GM12878 (cell line): Measurements from ENCODE around the gene SEMA3D. TPM values are rescaled to one million over a fixed set of nuclear protein-coding genes. Genes with fewer than 3 reads are reported as not detected.

Source experiments
- ATAC-seq: fragments of 200-7000 bp; cut with Tn5 transposase; 3 replicates; pipeline ENCODE4 v1.9.1; 2020; ENCODE audit warnings: mild to moderate bottlenecking, moderate library complexity
- BruUV-seq: library from RNA; stranded (reverse); fragments of 400-500 nt; replicated peaks from 2 replicates; lab custom pipeline; 2021; lab: Mats Ljungman, UMichigan
- CTCF ChIA-PET: fragments of 300-600 bp; sonication (Branson Sonifier 250); formaldehyde crosslinking; extraction: SDS; loops from one replicate; lab custom pipeline; 2021; ENCODE audit warnings: inconsistent platforms; lab: Yijun Ruan, JAX
- POLR2A ChIA-PET: fragments of 350-600 bp; formaldehyde crosslinking; extraction: SDS; loops from one replicate; lab custom pipeline; 2021; ENCODE audit warnings: inconsistent platforms; lab: Charles Lee
- RAD21 ChIA-PET: fragments of 300-600 bp; sonication (Branson Sonifier 250); formaldehyde crosslinking; loops from one replicate; lab custom pipeline; 2023; ENCODE audit warnings: antibody characterized with exemption; ENCODE audit not compliant: unreplicated experiment; lab: Charles Lee
- SMC1A ChIA-PET: fragments of 300-600 bp; sonication (Branson Sonifier 250); formaldehyde crosslinking; loops from one replicate; lab custom pipeline; 2023; ENCODE audit not compliant: unreplicated experiment, uncharacterized antibody; lab: Charles Lee
- DNase-seq: peaks from one replicate; pipeline ENCODE4 v3.0.0-alpha.2; 2011; ENCODE audit warnings: low read depth, low spot score
- FAIRE-seq: peaks from 3 replicates; lab custom pipeline; 2011; peaks lifted over from hg19 to GRCh38; lab: Jason Lieb, UNC
- H2AFZ ChIP-seq: 2 replicates; pipeline ENCODE4 v1.6.0; 2011; ENCODE audit warnings: low read depth, low read length, control low read depth; ENCODE audit not compliant: control insufficient read depth
- H3K27ac ChIP-seq: 2 replicates; pipeline ENCODE4 v1.5.1; 2011; ENCODE audit warnings: control low read depth; ENCODE audit not compliant: control insufficient read depth, insufficient read depth
- H3K27me3 ChIP-seq, 2 experiments: replicated peaks in 1 of 2; 2 replicates each; pipeline versions ENCODE4 v1.6.0 to v1.6.1; 2011; ENCODE audit warnings: low read length in 1 of 2; ENCODE audit not compliant: control insufficient read depth in 2 of 2, insufficient read depth in 2 of 2
- H3K36me3 ChIP-seq, 2 experiments: 2 replicates each; pipeline ENCODE4 v1.5.1; 2011; ENCODE audit warnings: low read length in 1 of 2; ENCODE audit not compliant: control insufficient read depth in 2 of 2, insufficient read depth in 2 of 2
- H3K4me1 ChIP-seq: 2 replicates; pipeline ENCODE4 v1.6.1; 2011; ENCODE audit warnings: mild to moderate bottlenecking, low read length, moderate library complexity, mixed read lengths; ENCODE audit not compliant: control insufficient read depth, insufficient read depth
- H3K4me2 ChIP-seq: 2 replicates; pipeline ENCODE4 v1.6.0; 2011; ENCODE audit warnings: control low read depth; ENCODE audit not compliant: control insufficient read depth, insufficient read depth
- H3K4me3 ChIP-seq: fragments of 200-600 bp; sonication (generic); 2 replicates; pipeline ENCODE4 v1.5.1; 2016
- H3K79me2 ChIP-seq: 2 replicates; pipeline ENCODE4 v1.6.0; 2011; ENCODE audit warnings: low read length; ENCODE audit not compliant: control insufficient read depth, insufficient read depth
- H3K9ac ChIP-seq: 2 replicates; pipeline ENCODE4 v1.8.0; 2011; ENCODE audit warnings: low read length, control low read depth, mixed read lengths; ENCODE audit not compliant: control insufficient read depth, insufficient read depth
- H3K9me3 ChIP-seq: replicated peaks from 3 replicates; pipeline ENCODE4 v1.5.1; 2011; ENCODE audit warnings: mild to moderate bottlenecking, low read length; ENCODE audit not compliant: control insufficient read depth, insufficient read depth
- H4K20me1 ChIP-seq: 2 replicates; pipeline ENCODE4 v1.6.0; 2011; ENCODE audit not compliant: control insufficient read depth, insufficient read depth
- CREM ChIP-seq: IDR thresholded peaks from 2 replicates; pipeline ENCODE4 v1.6.1; 2014; ENCODE audit warnings: antibody characterized with exemption, low read depth
- IKZF1 ChIP-seq: fragments of 450-650 bp; conservative IDR thresholded peaks from 2 replicates; pipeline ENCODE4 v1.6.1; 2017; ENCODE audit warnings: antibody characterized with exemption, mild to moderate bottlenecking
- NR2C1 ChIP-seq: fragments of 450-650 bp; IDR thresholded peaks from 2 replicates; pipeline ENCODE4 v1.6.1; 2017; ENCODE audit warnings: antibody characterized with exemption, mild to moderate bottlenecking, moderate library complexity
- PAX5 ChIP-seq: IDR thresholded peaks from 2 replicates; pipeline ENCODE4 v1.6.1; 2011; ENCODE audit warnings: low read depth, low read length, borderline replicate concordance
- TAF1 ChIP-seq: IDR thresholded peaks from 2 replicates; pipeline ENCODE4 v1.6.1; 2011; ENCODE audit warnings: mild to moderate bottlenecking, low read depth, low read length, borderline replicate concordance
- ZNF24 ChIP-seq: fragments of 450-650 bp; IDR thresholded peaks from 2 replicates; pipeline ENCODE4 v1.6.1; 2017; ENCODE audit warnings: antibody characterized with exemption, mild to moderate bottlenecking
- ZNF274 ChIP-seq: IDR thresholded peaks from one replicate; pipeline ENCODE4 v1.8.0; 2011; ENCODE audit not compliant: insufficient read length, insufficient read depth
- in situ Hi-C: fragments of 300-500 bp; cut with MboI; formaldehyde crosslinking; loops from 9 replicates; pipeline ENCODE4 v1.14.3; 2018; ENCODE audit warnings: mixed read lengths
- intact Hi-C: fragments of 100-400 bp; cut with micrococcal nuclease; formaldehyde crosslinking; loops from one replicate; pipeline ENCODE4 v1.14.2; 2022; ENCODE audit not compliant: unreplicated experiment
- polyA plus RNA-seq, 11 experiments: library from polyadenylated mRNA; depleted of rRNA in 4 of 11; unstranded in 6 of 11; stranded (reverse) in 5 of 11; fragments of >200 nt; fragmentation: Nextera tagmentation in 4 of 11; fragmentation: Illumina TruSeq in 1 of 11; extraction: Ambion mirVana in 4 of 11; extraction: Trizol in 1 of 11; gene quantifications; 1 replicate in 1 of 11; 2 replicates in 10 of 11; pipeline versions ENCODE4 v1.2.1 to v1.2.3, GENCODE V29; 2011 to 2016; ENCODE audit warnings: inconsistent platforms in 2 of 11, missing spikeins in 2 of 11, low read depth in 1 of 11
- total RNA-seq, 4 experiments: library from RNA; depleted of rRNA in 3 of 4; stranded (reverse); fragments of >200 nt in 3 of 4; fragmentation: Illumina TruSeq in 1 of 4; extraction: Trizol in 1 of 4; gene quantifications; 2 replicates each; pipeline versions ENCODE4 v1.2.1 to v1.2.3, GENCODE V29; 2013 to 2021
- TF ChIP-seq, protein P1 (sequence below): IDR thresholded peaks from 2 replicates; pipeline ENCODE4 v1.6.1; 2011; ENCODE audit warnings: low read depth, mild to moderate bottlenecking, low read length, moderate library complexity, borderline replicate concordance; ENCODE audit errors: extremely low read depth
- TF ChIP-seq, protein P2 (sequence below): fragments of 450-650 bp; formaldehyde crosslinking; IDR thresholded peaks from 2 replicates; pipeline ENCODE4 v1.4.0; 2022; ENCODE audit warnings: mild to moderate bottlenecking, moderate library complexity
- TF ChIP-seq, protein P3 (sequence below): fragments of 450-650 bp; IDR thresholded peaks from 2 replicates; pipeline ENCODE4 v1.6.1; 2014; ENCODE audit warnings: mild to moderate bottlenecking

The SEMA3D gene
- total and polyA plus RNA-seq, 10 of the 15 experiments (the other 5 are each of a cell fraction or from before 2014, with no cell fraction given): 0.04 TPM; not detected in 9

DNA sequence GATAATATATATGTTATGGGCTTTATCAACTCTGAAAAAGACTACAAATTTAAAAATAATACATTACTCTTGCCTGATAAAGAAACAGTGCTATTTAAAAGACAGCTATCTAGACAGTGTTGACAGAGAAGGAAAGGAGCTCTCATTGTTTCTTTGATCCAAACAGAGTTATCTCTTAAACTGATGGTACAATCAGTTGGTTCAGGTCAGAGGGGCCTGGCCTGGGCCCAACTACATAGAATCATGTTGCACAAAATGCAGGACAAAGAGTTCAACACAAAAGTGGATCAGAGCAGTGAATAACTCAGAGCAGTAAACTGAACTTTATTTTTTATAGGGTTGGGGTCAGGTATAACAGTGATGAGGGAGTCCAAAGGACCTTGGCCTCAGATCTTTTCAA lies 33.8 kb upstream of the SEMA3D start:
- H3K36me3 ChIP-seq: no peaks in the 10 kb centered on the region
- intact Hi-C loops: loop anchor here (10.0 kb wide), 1 partner anchor 64 kb away; no protein-coding TSS in a partner anchor
- H2AFZ ChIP-seq: no peak overlapping the region
- no peak for TF ChIP-seq IKZF1
- no peak for TF ChIP-seq ZNF274
- TF ChIP-seq CREM: no peak
- no peak for TF ChIP-seq PAX5
- TF ChIP-seq NR2C1: no peak
- TF ChIP-seq, protein P1, sequence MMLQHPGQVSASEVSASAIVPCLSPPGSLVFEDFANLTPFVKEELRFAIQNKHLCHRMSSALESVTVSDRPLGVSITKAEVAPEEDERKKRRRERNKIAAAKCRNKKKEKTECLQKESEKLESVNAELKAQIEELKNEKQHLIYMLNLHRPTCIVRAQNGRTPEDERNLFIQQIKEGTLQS: no peak
- no peak for TF ChIP-seq TAF1
- TF ChIP-seq, protein P2, sequence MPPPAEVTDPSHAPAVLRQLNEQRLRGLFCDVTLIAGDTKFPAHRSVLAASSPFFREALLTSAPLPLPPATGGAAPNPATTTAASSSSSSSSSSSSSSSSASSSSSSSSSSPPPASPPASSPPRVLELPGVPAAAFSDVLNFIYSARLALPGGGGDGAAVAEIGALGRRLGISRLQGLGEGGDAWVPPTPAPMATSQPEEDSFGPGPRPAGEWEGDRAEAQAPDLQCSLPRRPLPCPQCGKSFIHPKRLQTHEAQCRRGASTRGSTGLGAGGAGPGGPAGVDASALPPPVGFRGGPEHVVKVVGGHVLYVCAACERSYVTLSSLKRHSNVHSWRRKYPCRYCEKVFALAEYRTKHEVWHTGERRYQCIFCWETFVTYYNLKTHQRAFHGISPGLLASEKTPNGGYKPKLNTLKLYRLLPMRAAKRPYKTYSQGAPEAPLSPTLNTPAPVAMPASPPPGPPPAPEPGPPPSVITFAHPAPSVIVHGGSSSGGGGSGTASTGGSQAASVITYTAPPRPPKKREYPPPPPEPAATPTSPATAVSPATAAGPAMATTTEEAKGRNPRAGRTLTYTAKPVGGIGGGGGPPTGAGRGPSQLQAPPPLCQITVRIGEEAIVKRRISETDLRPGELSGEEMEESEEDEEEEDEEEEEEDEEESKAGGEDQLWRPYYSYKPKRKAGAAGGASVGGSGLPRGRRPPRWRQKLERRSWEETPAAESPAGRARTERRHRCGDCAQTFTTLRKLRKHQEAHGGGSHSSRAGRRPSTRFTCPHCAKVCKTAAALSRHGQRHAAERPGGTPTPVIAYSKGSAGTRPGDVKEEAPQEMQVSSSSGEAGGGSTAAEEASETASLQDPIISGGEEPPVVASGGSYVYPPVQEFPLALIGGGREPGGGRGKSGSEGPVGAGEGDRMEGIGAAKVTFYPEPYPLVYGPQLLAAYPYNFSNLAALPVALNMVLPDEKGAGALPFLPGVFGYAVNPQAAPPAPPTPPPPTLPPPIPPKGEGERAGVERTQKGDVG: no peak
- TF ChIP-seq ZNF24: no peak
- TF ChIP-seq, protein P3, sequence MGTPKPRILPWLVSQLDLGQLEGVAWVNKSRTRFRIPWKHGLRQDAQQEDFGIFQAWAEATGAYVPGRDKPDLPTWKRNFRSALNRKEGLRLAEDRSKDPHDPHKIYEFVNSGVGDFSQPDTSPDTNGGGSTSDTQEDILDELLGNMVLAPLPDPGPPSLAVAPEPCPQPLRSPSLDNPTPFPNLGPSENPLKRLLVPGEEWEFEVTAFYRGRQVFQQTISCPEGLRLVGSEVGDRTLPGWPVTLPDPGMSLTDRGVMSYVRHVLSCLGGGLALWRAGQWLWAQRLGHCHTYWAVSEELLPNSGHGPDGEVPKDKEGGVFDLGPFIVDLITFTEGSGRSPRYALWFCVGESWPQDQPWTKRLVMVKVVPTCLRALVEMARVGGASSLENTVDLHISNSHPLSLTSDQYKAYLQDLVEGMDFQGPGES: no peak
- TF ChIP-seq, all 136 proteins: peak for 0
- Histone ChIP-seq H3K4me2 (no peak overlapping the region), H3K27ac (no peak overlapping the region), H3K9ac (no peak overlapping the region), H3K4me1 (no peaks in the 10 kb centered on the region), H3K27me3 (no peaks in the 10 kb centered on the region), H4K20me1 (no peaks in the 10 kb centered on the region), H3K9me3 (no peaks in the 10 kb centered on the region), H3K4me3 (no peak overlapping the region), H3K79me2 (no peaks in the 10 kb centered on the region)
- FAIRE-seq (no peak), DNase-seq (no peak), ATAC-seq (no peak)
- POLR2A ChIA-PET: no interaction called here
- RAD21 ChIA-PET: no interaction called here
- BruUV-seq: no TSS peak
- in situ Hi-C loops: no loop called here
- CTCF ChIA-PET: interaction anchor here (0.6 kb wide), 1 partner anchor 179 kb away, joined by 4 read pairs; no protein-coding TSS in a partner anchor
- SMC1A ChIA-PET: interaction anchor here (0.6 kb wide), 1 partner anchor 16 kb away, joined by 3 read pairs; no protein-coding TSS in a partner anchor
